HG03354 (cell line): ENCODE results near the gene SH2B2.
"Not testable (repeated sequence)": the region's sequence is repeated elsewhere in the genome, so short reads cannot be mapped to it uniquely, and the experiment has no call there.

ENCODE experiments used
- ATAC-seq: cut with Tn5 transposase; IDR thresholded peaks from one replicate; pipeline ENCODE4 v1.9.1; 2021; ENCODE audit warnings: mild to moderate bottlenecking; ENCODE audit not compliant: unreplicated experiment, poor library complexity, severe bottlenecking

The SH2B2 gene

DNA sequence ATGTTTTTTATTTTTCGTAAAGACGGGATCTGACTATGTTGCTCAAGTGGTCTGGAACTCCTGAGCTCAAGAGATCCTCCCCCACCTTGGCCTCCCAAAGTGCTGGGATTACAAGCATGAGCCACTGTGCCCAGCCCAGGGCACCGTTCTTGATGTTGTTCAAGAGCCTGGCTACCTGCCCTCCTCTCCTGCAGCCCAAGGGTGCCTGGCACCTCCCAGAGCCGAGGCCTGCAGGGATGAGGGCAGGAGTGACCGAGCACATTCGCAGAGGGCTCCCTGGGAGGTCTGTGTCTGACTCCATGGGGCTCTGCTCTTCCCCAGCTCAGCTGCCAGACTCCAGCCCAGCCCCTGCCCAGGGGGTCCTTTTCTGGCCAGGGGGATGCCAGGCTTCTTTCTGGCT lies 15.4 kb downstream of the SH2B2 start:
- no peak for ATAC-seq

GRCh38 chr7:102303669-102304422 lies 17.2 kb downstream of the SH2B2 start:
- no peak for ATAC-seq

- no peak for ATAC-seq
These were observed 18.0 kb downstream of the SH2B2 start for GRCh38 chr7:102304668-102305067.

- no peak for ATAC-seq
These were observed 19.0 kb downstream of the SH2B2 start for GRCh38 chr7:102305414-102306268.

DNA sequence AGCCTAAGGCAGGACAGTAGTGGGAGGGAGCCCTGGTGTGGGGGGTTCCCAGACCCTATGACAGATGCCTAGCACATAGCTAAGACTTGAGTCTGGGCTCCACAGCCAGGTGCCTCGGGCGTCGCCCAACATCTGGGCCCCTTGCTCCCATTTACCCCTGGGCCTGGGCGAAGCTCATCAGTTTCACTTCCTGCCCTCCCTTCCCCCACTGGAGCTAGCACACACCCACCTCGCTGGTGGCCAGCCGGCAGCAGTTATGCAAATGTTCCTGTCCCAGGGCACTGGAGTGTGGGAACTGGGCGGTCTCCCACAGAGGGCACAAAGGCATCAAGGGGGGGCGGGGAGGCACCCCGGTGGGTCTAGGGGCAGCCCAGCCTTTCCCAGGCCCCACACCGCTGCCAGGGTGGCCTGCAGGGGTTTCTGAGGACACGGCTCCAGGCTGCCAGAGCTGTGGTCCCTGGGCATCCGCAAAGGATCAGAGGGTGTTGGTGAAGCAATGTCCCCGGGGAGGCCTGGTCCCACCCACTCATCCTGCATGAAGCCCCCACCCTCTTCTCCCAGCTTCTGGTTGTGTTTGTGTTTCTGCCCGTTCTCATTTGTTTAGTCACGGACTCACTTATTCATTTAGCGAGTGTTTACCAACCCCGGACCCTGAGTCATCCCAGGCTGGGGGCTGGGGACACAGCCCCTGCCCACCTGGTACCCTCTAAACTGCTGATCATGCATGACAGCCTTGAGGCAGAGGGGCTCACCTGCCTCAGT lies 20.4 kb downstream of the SH2B2 start:
- ATAC-seq: peak; percentile 80

DNA sequence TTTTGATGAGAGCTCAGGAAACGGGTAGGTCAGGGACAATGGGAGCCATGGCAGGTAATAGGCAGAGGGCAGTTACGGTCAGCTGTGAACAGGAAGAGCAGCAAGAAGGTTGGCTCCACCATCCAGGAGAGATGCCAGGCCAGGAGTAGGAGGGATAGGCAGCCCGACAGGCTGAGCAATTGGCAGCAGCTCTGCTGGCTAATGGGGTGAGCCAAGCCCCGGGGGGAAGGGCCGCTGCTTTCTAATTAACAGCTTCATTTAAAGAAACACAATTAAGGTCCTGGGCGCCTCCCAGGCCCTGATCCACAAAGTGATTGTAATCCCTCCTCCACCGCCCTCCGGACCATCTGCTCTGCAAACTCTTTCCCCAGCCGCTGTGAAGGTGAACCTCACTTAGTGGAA lies 23.7 kb downstream of the SH2B2 start:
- ATAC-seq: no peak

GRCh38 chr7:102312317-102312716 lies 25.6 kb downstream of the SH2B2 start:
- no peak for ATAC-seq

DNA sequence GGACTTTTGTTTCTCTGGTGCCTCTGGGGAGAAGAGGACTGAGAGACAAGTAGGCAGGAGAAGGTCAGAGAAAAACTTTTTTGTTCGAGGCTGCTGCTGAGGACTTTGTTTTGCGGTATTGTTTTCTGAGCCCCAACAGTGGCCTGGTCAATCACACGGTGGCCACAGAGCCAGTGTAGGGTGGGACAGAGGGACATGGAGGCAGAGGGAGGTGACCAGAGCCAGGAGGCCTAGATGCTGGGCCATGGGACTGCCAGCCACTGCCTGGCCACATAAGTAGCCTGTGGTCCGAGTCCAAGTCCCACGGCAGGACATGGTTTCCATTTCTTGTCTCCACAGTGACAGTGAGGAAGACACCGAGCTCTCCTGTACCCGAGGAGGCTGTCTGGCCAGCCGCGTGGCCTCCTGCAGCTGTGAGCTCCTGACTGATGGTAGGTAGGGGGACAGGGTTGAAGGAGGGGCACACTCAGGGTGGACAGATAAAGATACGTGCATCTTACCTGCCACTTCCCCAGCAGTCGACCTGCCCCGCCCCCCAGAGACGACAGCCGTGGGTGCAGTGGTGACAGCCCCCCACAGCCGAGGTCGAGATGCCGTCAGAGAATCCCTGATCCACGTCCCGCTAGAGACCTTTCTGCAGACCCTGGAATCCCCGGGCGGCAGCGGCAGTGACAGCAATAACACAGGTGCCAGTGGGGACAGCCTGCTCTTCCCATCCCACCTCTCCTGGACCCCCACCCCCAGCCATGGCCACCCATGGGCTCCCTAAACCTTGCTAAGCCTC lies 27.5 kb downstream of the SH2B2 start:
- no peak for ATAC-seq

DNA sequence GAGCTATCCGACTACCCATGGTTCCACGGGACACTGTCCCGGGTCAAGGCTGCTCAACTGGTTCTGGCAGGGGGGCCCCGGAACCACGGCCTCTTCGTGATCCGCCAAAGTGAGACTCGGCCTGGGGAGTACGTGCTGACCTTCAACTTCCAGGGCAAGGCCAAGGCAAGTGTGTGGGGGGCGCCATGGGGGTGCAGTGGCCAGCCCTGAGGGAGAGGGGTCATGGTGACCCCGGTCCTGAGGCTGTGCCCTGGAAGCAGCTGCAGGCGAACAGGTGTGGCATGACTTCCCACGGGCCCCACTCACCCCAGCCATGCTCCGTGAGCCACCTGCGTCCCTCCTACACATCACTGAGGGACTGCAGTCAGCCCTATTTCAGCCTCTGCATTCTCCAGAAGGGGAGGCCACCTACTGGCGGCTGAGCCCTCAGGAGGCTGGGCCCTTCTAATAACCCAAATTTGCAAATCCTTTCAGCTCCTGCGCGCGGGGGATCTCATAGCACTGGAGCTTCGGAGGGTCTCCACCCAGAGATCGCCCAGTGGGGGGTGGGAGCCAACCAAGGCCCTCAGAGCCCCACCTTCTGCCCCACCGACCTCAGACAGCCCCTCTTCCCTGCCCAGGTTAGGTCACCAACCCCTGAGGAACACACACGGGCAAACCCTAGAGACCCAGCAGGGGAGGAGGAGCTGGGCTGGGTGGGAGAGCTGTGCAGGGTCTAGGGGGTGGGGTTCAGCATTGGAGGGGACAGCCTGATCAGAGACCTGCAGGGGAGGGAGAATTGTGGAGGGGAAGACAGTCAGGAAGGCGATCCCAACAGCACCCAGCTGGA lies 30.8 kb downstream of the SH2B2 start:
- ATAC-seq: no peak

GRCh38 chr7:102318482-102318971 lies 31.9 kb downstream of the SH2B2 start:
- ATAC-seq: no peak

DNA sequence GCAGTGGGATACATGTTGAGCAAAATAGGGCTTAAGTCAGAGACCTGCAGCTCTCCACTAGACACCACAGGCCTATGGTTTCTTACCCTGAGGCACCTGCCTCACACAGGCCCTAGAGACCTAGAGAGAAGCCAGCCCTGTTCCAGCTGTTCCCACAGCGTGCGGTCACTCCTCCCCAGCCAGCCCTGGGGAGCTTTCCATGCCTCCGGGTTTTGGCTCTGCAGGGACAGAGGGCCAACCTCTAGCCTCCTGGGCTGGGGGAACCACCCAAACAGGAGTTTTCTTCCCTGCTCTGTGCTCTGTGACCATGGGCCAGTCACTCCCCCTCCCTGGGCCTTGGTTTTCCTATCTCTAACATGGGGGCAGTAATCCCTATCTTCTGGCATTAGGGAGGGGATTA lies 33.0 kb downstream of the SH2B2 start:
- ATAC-seq: no peak

GRCh38 chr7:102320181-102320580 lies 33.5 kb downstream of the SH2B2 start:
- ATAC-seq: no peak

DNA sequence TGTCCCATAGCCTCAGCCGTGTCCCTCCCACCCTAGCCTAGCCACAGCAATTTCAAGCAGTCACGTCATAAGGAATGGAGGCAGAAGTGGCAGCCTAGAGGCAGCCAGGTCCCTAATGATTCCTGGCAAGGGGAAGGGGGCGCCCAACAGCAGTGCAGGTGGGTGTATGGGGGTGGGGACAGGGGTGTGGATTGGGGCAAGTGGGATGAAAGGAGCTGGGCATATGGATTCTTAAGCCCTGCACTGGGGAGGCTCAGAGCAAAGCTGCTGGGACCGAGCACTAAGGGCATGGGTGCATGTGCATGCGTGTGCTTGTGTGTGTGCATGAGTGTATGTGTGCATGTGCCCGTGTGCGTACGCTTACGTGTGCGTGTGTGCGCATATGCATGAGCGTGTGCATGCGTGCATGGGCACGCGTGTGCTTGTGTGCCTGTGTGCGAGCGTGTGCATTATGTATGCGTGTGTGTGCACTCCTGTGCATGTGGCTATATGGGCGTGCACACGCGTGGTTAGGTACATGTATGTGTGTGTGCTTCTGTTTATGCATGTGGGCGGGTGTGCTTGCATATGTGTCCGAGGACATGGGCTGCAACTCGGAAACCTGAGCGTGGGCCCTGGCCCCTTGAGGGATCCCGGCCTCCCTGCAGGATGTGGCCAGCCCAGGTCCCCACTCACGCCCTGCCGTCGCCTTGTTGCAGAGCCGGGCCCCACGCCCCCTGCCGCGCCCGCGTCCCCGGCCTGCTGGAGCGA lies 34.1 kb downstream of the SH2B2 start:
- no peak for ATAC-seq

DNA sequence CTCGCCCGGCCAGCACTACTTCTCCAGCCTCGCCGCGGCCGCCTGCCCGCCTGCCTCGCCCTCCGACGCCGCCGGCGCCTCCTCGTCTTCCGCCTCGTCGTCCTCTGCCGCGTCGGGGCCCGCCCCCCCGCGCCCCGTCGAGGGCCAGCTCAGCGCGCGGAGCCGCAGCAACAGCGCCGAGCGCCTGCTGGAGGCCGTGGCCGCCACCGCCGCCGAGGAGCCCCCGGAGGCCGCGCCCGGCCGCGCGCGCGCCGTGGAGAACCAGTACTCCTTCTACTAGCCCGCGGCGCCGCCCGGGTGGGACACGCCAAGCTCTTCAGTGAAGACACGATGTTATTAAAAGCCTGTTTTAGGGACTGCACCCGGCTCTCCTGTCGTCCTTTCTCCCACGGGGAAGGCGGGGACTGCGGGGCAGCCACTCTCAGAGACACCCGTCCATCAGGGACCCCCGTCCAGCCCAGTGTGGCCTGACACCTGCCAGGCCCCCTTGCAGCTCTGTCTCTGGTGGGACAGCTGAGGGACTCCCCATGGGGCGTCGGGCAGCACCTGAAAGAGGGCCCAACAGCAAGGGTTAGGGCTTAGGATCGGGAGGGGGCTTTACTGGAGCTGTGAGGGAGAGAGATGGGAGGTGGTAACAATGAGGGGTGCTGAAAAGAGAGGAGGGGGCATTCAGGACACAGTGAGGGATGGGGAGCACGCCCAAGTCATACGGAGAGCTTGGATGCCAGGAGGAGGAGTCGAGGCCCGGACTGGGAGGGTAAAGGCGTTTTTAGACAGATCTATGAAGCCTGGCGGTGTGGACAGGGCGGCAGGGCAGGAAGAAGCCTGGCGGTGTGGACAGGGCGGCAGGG lies 34.9 kb downstream of the SH2B2 start:
- no peak for ATAC-seq

- no peak for ATAC-seq
These were observed 35.6 kb downstream of the SH2B2 start for GRCh38 chr7:102322202-102322715.

- ATAC-seq: no peak
These were observed 37.2 kb downstream of the SH2B2 start for GRCh38 chr7:102323914-102324195.

GRCh38 chr7:102325106-102325505 lies 38.4 kb downstream of the SH2B2 start:
- not testable (repeated sequence) for ATAC-seq
